AG04449 (cell line): ENCODE data around the gene TRAM2.
"Not testable (repeated sequence)": the region's sequence is repeated elsewhere in the genome, so short reads cannot be mapped to it uniquely, and the experiment has no call there.

Experiments
- CTCF ChIA-PET: fragments of 350-600 bp; formaldehyde crosslinking; extraction: SDS; loops from one replicate; lab custom pipeline; 2021; ENCODE audit warnings: antibody characterized with exemption; lab: Yijun Ruan, JAX
- POLR2A ChIA-PET: fragments of 400-600, 350-600 bp; formaldehyde crosslinking; extraction: SDS; loops from one replicate; lab custom pipeline; 2020; ENCODE audit warnings: antibody characterized with exemption, inconsistent platforms; lab: Yijun Ruan, JAX
- DNase-seq: peaks from one replicate; pipeline ENCODE4 v3.0.0-alpha.2; 2010; ENCODE audit warnings: low read depth, low spot score
- H3K4me3 ChIP-seq: 2 replicates; pipeline ENCODE4 v1.5.1; 2011; ENCODE audit warnings: low read depth, mild to moderate bottlenecking, control low read depth, low read length
- CTCF ChIP-seq: IDR thresholded peaks from one replicate; pipeline ENCODE4 v1.5.1; 2011; ENCODE audit warnings: mild to moderate bottlenecking, moderate library complexity, low read length, control low read depth, inconsistent platforms; ENCODE audit not compliant: insufficient read depth; ENCODE audit errors: missing control alignments

TRAM2 gene

GRCh38 chr6:52482903-52483670 is 93.8 kb downstream of the TRAM2 start:
- no peak overlapping the region for H3K4me3 ChIP-seq
- POLR2A ChIA-PET, result no interaction called here
- TF ChIP-seq CTCF, result no peak
- DNase-seq, result no peak
- CTCF ChIA-PET, result no interaction called here

GRCh38 chr6:52475307-52475706 is 101.6 kb downstream of the TRAM2 start:
- no peak overlapping the region for H3K4me3 ChIP-seq
- no peak for TF ChIP-seq CTCF
- ChIA-PET POLR2A (no interaction called here), CTCF (no interaction called here)
- DNase-seq, result no peak

GRCh38 chr6:52474173-52474572 is 102.7 kb downstream of the TRAM2 start:
- ChIA-PET CTCF (no interaction called here), POLR2A (no interaction called here)
- TF ChIP-seq CTCF, result no peak
- H3K4me3 ChIP-seq, result no peak overlapping the region
- DNase-seq, result no peak

- DNase-seq, POLR2A ChIA-PET, CTCF ChIA-PET, H3K4me3 ChIP-seq: not testable (repeated sequence)
These were observed 115.7 kb downstream of the TRAM2 start for GRCh38 chr6:52461194-52461593.

GRCh38 chr6:52457096-52457495 is 119.8 kb downstream of the TRAM2 start:
- CTCF ChIA-PET, result interaction anchor here (1.0 kb wide), 1 partner anchor 41 kb away, joined by 3 read pairs; no protein-coding TSS in a partner anchor
- POLR2A ChIA-PET, result no interaction called here
- H3K4me3 ChIP-seq, result no peak overlapping the region
- no peak for TF ChIP-seq CTCF
- DNase-seq, result no peak

GRCh38 chr6:52454556-52454955 is 122.3 kb downstream of the TRAM2 start:
- H3K4me3 ChIP-seq, result no peak overlapping the region

More at GRCh38 chr6:52454556-52454955, 122.3 kb downstream of the TRAM2 start:
- no peak for DNase-seq
- CTCF ChIA-PET, result interaction anchor here (0.6 to 0.9 kb wide), 2 partner anchors 10 to 103 kb away, joined by 3 read pairs; no protein-coding TSS in a partner anchor
- POLR2A ChIA-PET, result no interaction called here
- no peak for TF ChIP-seq CTCF
